ENCODE data around the gene RIOX2. TPM values are rescaled to one million over a fixed set of nuclear protein-coding genes. Genes with fewer than 3 reads are reported as not detected.

RIOX2 gene
- total and polyA plus RNA-seq, 2 of the 8 experiments (the other 6 are each of a cell fraction or from before 2014, with no cell fraction given): 3.8 to 16.4 TPM

- DNase-seq (ENCODE audit: low read depth in 1 of 2, low spot score in 2 of 2): no peak
- no peak overlapping the region for H2BK120ac ChIP-seq (replicated peaks; ENCODE audit: low read depth, low read length)
- H3K23me2 ChIP-seq (ENCODE audit: low read depth, low read length): no peaks in the 10 kb centered on the region; the same call in 1 of the 2 replicates
- no peak overlapping the region for H3K23ac ChIP-seq (ENCODE audit: insufficient read length)
- FAIRE-seq: no peak
- ChIA-PET POLR2A (ENCODE audit: partially characterized antibody) (no interaction called here), CTCF (ENCODE audit: partially characterized antibody) (no interaction called here)
- no peak overlapping the region for H2BK20ac ChIP-seq (ENCODE audit: low read length)
- H3K4me1 ChIP-seq (replicated peaks in 1 of 4; ENCODE audit: control insufficient read depth in 3 of 4, insufficient read depth in 4 of 4, low read length in 3 of 4): no peaks in the 10 kb centered on the region
- H3K4ac ChIP-seq (replicated peaks; ENCODE audit: insufficient read length, low read depth, low read length): no peak overlapping the region
- H3K4me3 ChIP-seq (ENCODE audit: extremely low read depth in 1 of 4, insufficient read depth in 2 of 4, low read depth in 3 of 4, low read length in 4 of 4): no peak overlapping the region
- no peak overlapping the region for H3K4me2 ChIP-seq (ENCODE audit: insufficient read depth in 1 of 2, low read depth in 2 of 2, low read length in 2 of 2)
- no peaks in the 10 kb centered on the region for H4K20me1 ChIP-seq (replicated peaks in 1 of 2; ENCODE audit: control insufficient read depth in 1 of 2, insufficient read depth in 2 of 2, low read length in 2 of 2)
- no peaks in the 10 kb centered on the region for H3K79me2 ChIP-seq (ENCODE audit: control insufficient read depth in 1 of 2, insufficient read depth in 2 of 2, low read length in 2 of 2)
- no peak overlapping the region for H2AK5ac ChIP-seq (ENCODE audit: low read depth, low read length)
- no peak overlapping the region for H4K8ac ChIP-seq (ENCODE audit: extremely low read depth, insufficient read depth, low read length)
- no peak overlapping the region for H2BK5ac ChIP-seq (ENCODE audit: low read depth, low read length)
- no peaks in the 10 kb centered on the region for H3K27me3 ChIP-seq (replicated peaks in 1 of 4; ENCODE audit: control insufficient read depth in 3 of 4, extremely low read depth in 1 of 4, insufficient read depth in 3 of 4, low read length in 3 of 4)
- H2BK15ac ChIP-seq (ENCODE audit: low read length): no peak overlapping the region
- no peak overlapping the region for H3K9ac ChIP-seq (replicated peaks in 1 of 4; ENCODE audit: extremely low read depth in 1 of 4, low read depth in 3 of 4, low read length in 3 of 4)
- 81% methylated on average over 4 of the region's 4 CpGs; no CpG with 5 or more reads in 1 of the 2 experiments for WGBS, 2 experiments (ENCODE audit: extremely low coverage in 1 of 2, insufficient coverage in 1 of 2, insufficient read length in 1 of 2, insufficient replicate concordance in 2 of 2, low coverage in 1 of 2, low lambda C conversion rate in 2 of 2, missing lambda C conversion rate in 1 of 2)
- no peak overlapping the region for H4K5ac ChIP-seq (ENCODE audit: insufficient read length, low read depth, low read length)
- H3K27ac ChIP-seq (ENCODE audit: low read depth, low read length): no peak overlapping the region
- H3K14ac ChIP-seq (ENCODE audit: insufficient read length): no peak overlapping the region
- no peaks in the 10 kb centered on the region for H3K36me3 ChIP-seq (ENCODE audit: control insufficient read depth in 2 of 4, insufficient read depth in 4 of 4, low read length in 3 of 4)
- no peaks in the 10 kb centered on the region for H3K9me3 ChIP-seq (ENCODE audit: insufficient read depth in 2 of 2, low read depth in 1 of 2, low read length in 1 of 2)
- no peak overlapping the region for H3K18ac ChIP-seq (ENCODE audit: extremely low read depth, low read length)
- H3K56ac ChIP-seq (replicated peaks; ENCODE audit: insufficient read length, low read depth, low read length): no peak overlapping the region
- H2AFZ ChIP-seq (ENCODE audit: low read length): no peak overlapping the region
- H3K79me1 ChIP-seq (ENCODE audit: low read depth, low read length): no peaks in the 10 kb centered on the region
- no peak overlapping the region for H4K91ac ChIP-seq (replicated peaks; ENCODE audit: insufficient read length, low read length)
- H2BK12ac ChIP-seq (ENCODE audit: low read depth, low read length): no peak overlapping the region
- TF ChIP-seq MAFK (IDR thresholded peaks at IDR 0.05; ENCODE audit: low read depth, low read length) (no peak), JUND (IDR thresholded peaks at IDR 0.05; ENCODE audit: low read length) (no peak), CBX8 (IDR thresholded peaks at IDR 0.05; ENCODE audit: borderline replicate concordance, low read depth, low read length) (no peak), GTF2F1 (IDR thresholded peaks at IDR 0.05; ENCODE audit: borderline replicate concordance, low read depth, low read length) (no peak), CTBP2 (IDR thresholded peaks at IDR 0.05; ENCODE audit: borderline replicate concordance, insufficient read depth, insufficient read length, low read length) (no peak), BRCA1 (IDR thresholded peaks at IDR 0.05; ENCODE audit: low read depth, low read length) (no peak), HDAC6 (IDR thresholded peaks at IDR 0.05; ENCODE audit: low read depth, low read length) (no peak), FOSL1 (IDR thresholded peaks at IDR 0.05; ENCODE audit: insufficient read depth, low read depth, low read length) (no peak), RBBP5 (IDR thresholded peaks at IDR 0.05; ENCODE audit: borderline replicate concordance, low read depth, low read length) (no peak), ASH2L (IDR thresholded peaks at IDR 0.05; ENCODE audit: low read length) (no peak), EZH2 (IDR thresholded peaks at IDR 0.05; ENCODE audit: low read depth, low read length, severe bottlenecking) (no peak), ZNF274 (IDR thresholded peaks at IDR 0.05; ENCODE audit: borderline replicate concordance, extremely low read depth, low read length) (no peak), CREB1 (IDR thresholded peaks at IDR 0.05) (no peak), E2F6 (IDR thresholded peaks at IDR 0.05) (no peak), SP4 (IDR thresholded peaks at IDR 0.05; ENCODE audit: low read length) (no peak)
Measured at GRCh38 chr3:97928986-97929385, 43.2 kb downstream of the RIOX2 start.
